Inflammatory macrophage treated with lipopolysaccharide for 1 hour (primary cell): ENCODE measurements around the gene GFI1B.
"Not testable (repeated sequence)": the region's sequence is repeated elsewhere in the genome, so short reads cannot be mapped to it uniquely, and the experiment has no call there.

Experiments
- DNase-seq, 2 donors: peaks; one replicate each; pipeline ENCODE4 v3.0.0-alpha.2; 2020 to 2022

GFI1B gene

GRCh38 chr9:132969783-132970182 is 8.7 kb upstream of the GFI1B start:
- DNase-seq, result no peak

- no peak for DNase-seq
These were observed 8.0 kb upstream of the GFI1B start for GRCh38 chr9:132970324-132971062.

- no peak for DNase-seq
These were observed 5.3 kb upstream of the GFI1B start for GRCh38 chr9:132973166-132973565.

GRCh38 chr9:132973713-132974112 is 4.8 kb upstream of the GFI1B start:
- DNase-seq, result peak; percentile 13 to 15

GRCh38 chr9:132975961-132976360 is 2.5 kb upstream of the GFI1B start:
- DNase-seq, result no peak

GRCh38 chr9:132976571-132976970 is 1.9 kb upstream of the GFI1B start:
- no peak for DNase-seq

GRCh38 chr9:132978112-132978450 is 413 bp upstream of the GFI1B start:
- DNase-seq, result no peak

- DNase-seq, result no peak
These were observed 1.7 kb downstream of the GFI1B start for GRCh38 chr9:132980157-132980556.

GRCh38 chr9:132982458-132982857 is 4.0 kb downstream of the GFI1B start:
- no peak for DNase-seq

- no peak for DNase-seq
These were observed 5.2 kb downstream of the GFI1B start for GRCh38 chr9:132983491-132984201.

- DNase-seq, result no peak
These were observed 5.9 kb downstream of the GFI1B start for GRCh38 chr9:132984202-132985070.

GRCh38 chr9:132985071-132985350 is 6.5 kb downstream of the GFI1B start:
- no peak for DNase-seq

GRCh38 chr9:132985489-132985888 is 7.0 kb downstream of the GFI1B start:
- no peak for DNase-seq

GRCh38 chr9:132986114-132986513 is 7.6 kb downstream of the GFI1B start:
- DNase-seq, result no peak

- no peak for DNase-seq
These were observed 8.4 kb downstream of the GFI1B start for GRCh38 chr9:132986640-132987620.

- no peak for DNase-seq
These were observed 9.9 kb downstream of the GFI1B start for GRCh38 chr9:132988244-132989013.

- no peak for DNase-seq
These were observed 10.5 kb downstream of the GFI1B start for GRCh38 chr9:132989014-132989310.

GRCh38 chr9:132989414-132989996 is 11.0 kb downstream of the GFI1B start:
- DNase-seq, result no peak

GRCh38 chr9:132989998-132990557 is 11.6 kb downstream of the GFI1B start:
- DNase-seq, result not testable (repeated sequence)

- no peak for DNase-seq
These were observed 12.3 kb downstream of the GFI1B start for GRCh38 chr9:132990781-132991180.
